ENCODE results near the gene LYSMD2. TPM values are rescaled to one million over a fixed set of nuclear protein-coding genes. Genes with fewer than 3 reads are reported as not detected.
A peak's percentile ranks its signal among the peaks of the same experiment; 100 is the strongest.
"Not testable (repeated sequence)": the region's sequence is repeated elsewhere in the genome, so short reads cannot be mapped to it uniquely, and the experiment has no call there.

The LYSMD2 gene
- 6.1 and 8.3 TPM in 2 replicates for polyA plus RNA-seq
- 6.0 and 6.6 TPM in 2 replicates for polyA minus RNA-seq

- H3K27ac ChIP-seq (ENCODE audit: low read length): peak within 1 kb of the TSS; percentile 18
Observed at GRCh38 chr15:51737522-51738305, at the start of gene LYSMD2. TSS of gene LYSMD2 (minus strand) at chr15:51737655. CDS start at chr15:51737622, 33 bp downstream.

GRCh38 chr15:51787130-51787529, 49.7 kb upstream of the LYSMD2 start:
- H3K4me2 ChIP-seq (ENCODE audit: low read length); H3K9ac ChIP-seq (ENCODE audit: low read length); H3F3A ChIP-seq (ENCODE audit: insufficient read depth, low read length, poor library complexity, severe bottlenecking); H3K27me3 ChIP-seq (ENCODE audit: insufficient read depth, low read depth, low read length); H3K9me3 ChIP-seq (ENCODE audit: low read length); H3K4me3 ChIP-seq (ENCODE audit: low read length); H3K79me2 ChIP-seq (replicated peaks; ENCODE audit: insufficient read depth, low read length); H3K9me2 ChIP-seq (ENCODE audit: insufficient read depth, low read length); H2AFZ ChIP-seq (ENCODE audit: low read depth, low read length); H4K20me1 ChIP-seq (ENCODE audit: insufficient read depth); H3K27ac ChIP-seq (ENCODE audit: low read length): not testable (repeated sequence)
- H3K36me3 ChIP-seq (ENCODE audit: insufficient read depth, low read length): peaks cover 19% of the 10 kb centered on the region

More at GRCh38 chr15:51737522-51738305, at the start of gene LYSMD2:
- peak within 1 kb of the TSS; percentile 70 for H3K9ac ChIP-seq (ENCODE audit: low read length)
- H3K4me3 ChIP-seq (ENCODE audit: low read length): peak within 1 kb of the TSS; percentile 71
- H4K20me1 ChIP-seq (ENCODE audit: insufficient read depth): no peaks in the 10 kb centered on the region
- no peaks in the 10 kb centered on the region for H3K79me2 ChIP-seq (replicated peaks; ENCODE audit: insufficient read depth, low read length)
- no peak for TF ChIP-seq TAF1 (IDR thresholded peaks at IDR 0.05; ENCODE audit: low read depth)
- no peak for TF ChIP-seq SMC3 (conservative IDR thresholded peaks at IDR 0.05; ENCODE audit: poor library complexity)
- peak; percentile 44 for TF ChIP-seq MXI1 (conservative IDR thresholded peaks at IDR 0.05; ENCODE audit: poor library complexity, severe bottlenecking)
- peak; percentile 21 for TF ChIP-seq CTCF (IDR thresholded peaks at IDR 0.05; ENCODE audit: poor library complexity, severe bottlenecking)
- TF ChIP-seq POLR2AphosphoS5 (IDR thresholded peaks at IDR 0.05): peak; percentile 20
- peaks cover 13% of the 10 kb centered on the region for H3K27me3 ChIP-seq (ENCODE audit: insufficient read depth, low read depth, low read length)
- H3F3A ChIP-seq (ENCODE audit: insufficient read depth, low read length, poor library complexity, severe bottlenecking): no peaks in the 10 kb centered on the region
- H3K9me3 ChIP-seq (ENCODE audit: low read length): no peaks in the 10 kb centered on the region
- no peaks in the 10 kb centered on the region for H3K9me2 ChIP-seq (ENCODE audit: insufficient read depth, low read length)
- peak within 1 kb of the TSS; percentile 7 for H2AFZ ChIP-seq (ENCODE audit: low read depth, low read length)
- H3K4me2 ChIP-seq (ENCODE audit: low read length): peak within 1 kb of the TSS; percentile 90
- H3K36me3 ChIP-seq (ENCODE audit: insufficient read depth, low read length): no peaks in the 10 kb centered on the region

- Histone ChIP-seq H3K4me2 (ENCODE audit: low read length) (no peak overlapping the region), H3K9me3 (ENCODE audit: low read length) (no peaks in the 10 kb centered on the region), H3K27me3 (ENCODE audit: insufficient read depth, low read depth, low read length) (no peaks in the 10 kb centered on the region), H2AFZ (ENCODE audit: low read depth, low read length) (no peak overlapping the region), H3F3A (ENCODE audit: insufficient read depth, low read length, poor library complexity, severe bottlenecking) (no peaks in the 10 kb centered on the region), H3K9ac (ENCODE audit: low read length) (no peak overlapping the region), H3K4me3 (ENCODE audit: low read length) (no peak overlapping the region), H4K20me1 (ENCODE audit: insufficient read depth) (no peaks in the 10 kb centered on the region), H3K79me2 (replicated peaks; ENCODE audit: insufficient read depth, low read length) (no peaks in the 10 kb centered on the region), H3K36me3 (ENCODE audit: insufficient read depth, low read length) (peaks cover 35% of the 10 kb centered on the region), H3K9me2 (ENCODE audit: insufficient read depth, low read length) (no peaks in the 10 kb centered on the region), H3K27ac (ENCODE audit: low read length) (no peak overlapping the region)
- TF ChIP-seq EZH2 (IDR thresholded peaks at IDR 0.05; ENCODE audit: borderline replicate concordance, insufficient read depth, low read length, poor library complexity, severe bottlenecking) (no peak), TAF1 (IDR thresholded peaks at IDR 0.05; ENCODE audit: low read depth) (no peak), RAD21 (conservative IDR thresholded peaks at IDR 0.05) (no peak), POLR2AphosphoS5 (IDR thresholded peaks at IDR 0.05) (no peak)
Observed at GRCh38 chr15:51783967-51784366, 46.5 kb upstream of the LYSMD2 start.
